Duodenal mucosa (tissue), 2 donors: ENCODE data around the gene HSD17B3.
"Not testable (repeated sequence)": the region's sequence is repeated elsewhere in the genome, so short reads cannot be mapped to it uniquely, and the experiment has no call there.

Source experiments
- H3K27ac ChIP-seq: one replicate; pipeline ENCODE4 v1.7.0; 2013; ENCODE audit warnings: low read depth, low read length
- H3K27me3 ChIP-seq, 2 donors: one replicate each; pipeline ENCODE4 v1.7.0; 2013; ENCODE audit warnings: low read length in 2 of 2, control low read depth in 1 of 2; ENCODE audit not compliant: insufficient read depth in 2 of 2, control insufficient read depth in 1 of 2
- H3K36me3 ChIP-seq, 2 donors: one replicate each; pipeline ENCODE4 v1.7.0; 2013; ENCODE audit warnings: low read length in 2 of 2, control low read depth in 1 of 2; ENCODE audit not compliant: insufficient read depth in 2 of 2, control insufficient read depth in 1 of 2
- H3K4me1 ChIP-seq, 2 donors: one replicate each; pipeline ENCODE4 v1.7.0; 2013; ENCODE audit warnings: low read length in 2 of 2, control low read depth in 1 of 2; ENCODE audit not compliant: insufficient read depth in 2 of 2, control insufficient read depth in 1 of 2
- H3K4me3 ChIP-seq, 2 donors: one replicate each; pipeline ENCODE4 v1.7.0; 2013; ENCODE audit warnings: low read length in 2 of 2, low read depth in 1 of 2
- H3K9ac ChIP-seq, 2 donors: one replicate each; pipeline ENCODE4 v1.7.0; 2013; ENCODE audit warnings: low read length in 2 of 2, low read depth in 1 of 2
- H3K9me3 ChIP-seq, 2 donors: one replicate each; pipeline ENCODE4 v1.7.0; 2013; ENCODE audit warnings: low read length in 2 of 2, control low read depth in 1 of 2; ENCODE audit not compliant: control insufficient read depth in 1 of 2

The HSD17B3 gene

GRCh38 chr9:96201140-96201539 lies 100.8 kb downstream of the HSD17B3 start:
- H3K27ac ChIP-seq, result no peak overlapping the region
- no peaks in the 10 kb centered on the region for H3K36me3 ChIP-seq
- no peak overlapping the region for H3K9ac ChIP-seq
- H3K4me1 ChIP-seq, result no peaks in the 10 kb centered on the region
- H3K9me3 ChIP-seq, result no peaks in the 10 kb centered on the region
- no peak overlapping the region for H3K4me3 ChIP-seq
- no peaks in the 10 kb centered on the region for H3K27me3 ChIP-seq

- no peak overlapping the region for H3K9ac ChIP-seq
- no peak overlapping the region for H3K4me3 ChIP-seq
- no peaks in the 10 kb centered on the region for H3K27me3 ChIP-seq
- no peak overlapping the region for H3K27ac ChIP-seq
- no peaks in the 10 kb centered on the region for H3K4me1 ChIP-seq
- H3K36me3 ChIP-seq, result no peaks in the 10 kb centered on the region
- no peaks in the 10 kb centered on the region for H3K9me3 ChIP-seq
Measured at GRCh38 chr9:96199006-96199405, 103.0 kb downstream of the HSD17B3 start.

GRCh38 chr9:96195541-96195940 lies 106.4 kb downstream of the HSD17B3 start:
- no peaks in the 10 kb centered on the region for H3K27me3 ChIP-seq
- no peaks in the 10 kb centered on the region for H3K36me3 ChIP-seq
- no peak overlapping the region for H3K4me3 ChIP-seq

GRCh38 chr9:96193236-96193755 lies 108.7 kb downstream of the HSD17B3 start:
- H3K9ac ChIP-seq, result no peak overlapping the region
- no peak overlapping the region for H3K27ac ChIP-seq
- H3K4me3 ChIP-seq, result no peak overlapping the region
- peaks cover 8 to 10% of the 10 kb centered on the region in 2 donors for H3K9me3 ChIP-seq
- no peaks in the 10 kb centered on the region for H3K36me3 ChIP-seq
- no peaks in the 10 kb centered on the region for H3K27me3 ChIP-seq
- H3K4me1 ChIP-seq, result peaks cover 0 to 3% of the 10 kb centered on the region in 2 donors

More at GRCh38 chr9:96195541-96195940, 106.4 kb downstream of the HSD17B3 start:
- no peaks in the 10 kb centered on the region for H3K4me1 ChIP-seq
- H3K27ac ChIP-seq, result no peak overlapping the region
- H3K9ac ChIP-seq, result no peak overlapping the region
- H3K9me3 ChIP-seq, result peaks cover 0 to 1% of the 10 kb centered on the region in 2 donors

GRCh38 chr9:96192710-96193109 lies 109.3 kb downstream of the HSD17B3 start:
- no peak overlapping the region for H3K4me3 ChIP-seq
- peaks cover 0 to 5% of the 10 kb centered on the region in 2 donors for H3K4me1 ChIP-seq
- H3K27ac ChIP-seq, result no peak overlapping the region
- no peaks in the 10 kb centered on the region for H3K27me3 ChIP-seq
- H3K9me3 ChIP-seq, result peaks cover 8 to 10% of the 10 kb centered on the region in 2 donors
- H3K9ac ChIP-seq, result no peak overlapping the region
- H3K36me3 ChIP-seq, result no peaks in the 10 kb centered on the region

- no peak overlapping the region for H3K27ac ChIP-seq
- H3K36me3 ChIP-seq, result no peaks in the 10 kb centered on the region
- no peaks in the 10 kb centered on the region for H3K27me3 ChIP-seq
- peaks cover 8 to 10% of the 10 kb centered on the region in 2 donors for H3K9me3 ChIP-seq
- H3K9ac ChIP-seq, result no peak overlapping the region
- H3K4me3 ChIP-seq, result no peak overlapping the region
- H3K4me1 ChIP-seq, result peaks cover 10 to 25% of the 10 kb centered on the region in 2 donors
Measured at GRCh38 chr9:96189995-96190394, 112.0 kb downstream of the HSD17B3 start.

GRCh38 chr9:96189581-96189980 lies 112.4 kb downstream of the HSD17B3 start:
- H3K27ac ChIP-seq, H3K4me3 ChIP-seq, H3K36me3 ChIP-seq, H3K9ac ChIP-seq, H3K9me3 ChIP-seq, H3K27me3 ChIP-seq: not testable (repeated sequence)
- peaks cover 10 to 25% of the 10 kb centered on the region in 2 donors for H3K4me1 ChIP-seq

GRCh38 chr9:96188571-96188970 lies 113.4 kb downstream of the HSD17B3 start:
- no peak overlapping the region for H3K9ac ChIP-seq
- peaks cover 8 to 10% of the 10 kb centered on the region in 2 donors for H3K9me3 ChIP-seq
- H3K36me3 ChIP-seq, result no peaks in the 10 kb centered on the region
- H3K27ac ChIP-seq, result no peak overlapping the region
- no peaks in the 10 kb centered on the region for H3K27me3 ChIP-seq
- peaks cover 10 to 30% of the 10 kb centered on the region in 2 donors for H3K4me1 ChIP-seq
- no peak overlapping the region for H3K4me3 ChIP-seq

GRCh38 chr9:96187151-96187555 lies 114.8 kb downstream of the HSD17B3 start:
- Histone ChIP-seq H3K36me3 (no peaks in the 10 kb centered on the region), H3K27ac (peak overlapping the region; percentile 30), H3K27me3 (no peaks in the 10 kb centered on the region), H3K9me3 (peaks cover 8 to 10% of the 10 kb centered on the region in 2 donors), H3K4me1 (peaks cover 10 to 31% of the 10 kb centered on the region in 2 donors), H3K4me3 (peak overlapping the region; percentile 25 to 34), H3K9ac (peak overlapping the region in 1 of 2 donors; percentile 49)

GRCh38 chr9:96186591-96187011 lies 115.4 kb downstream of the HSD17B3 start:
- Histone ChIP-seq H3K27ac (peak overlapping the region; percentile 43), H3K4me1 (peaks cover 10 to 31% of the 10 kb centered on the region in 2 donors), H3K9me3 (peaks cover 8 to 10% of the 10 kb centered on the region in 2 donors), H3K4me3 (peak overlapping the region; percentile 25 to 34), H3K36me3 (no peaks in the 10 kb centered on the region), H3K9ac (peak overlapping the region; percentile 29 to 49), H3K27me3 (no peaks in the 10 kb centered on the region)
